Mucosa of descending colon (tissue), 3 donors: ENCODE data around the gene COL8A2. TPM values are rescaled to one million over a fixed set of nuclear protein-coding genes. Genes with fewer than 3 reads are reported as not detected.
A peak's percentile ranks its signal among the peaks of the same experiment; 100 is the strongest.

Source experiments
- ATAC-seq: fragments of 200-7000 bp; cut with Tn5 transposase; one replicate; pipeline ENCODE4 v1.9.1; 2020; ENCODE audit warnings: mild to moderate bottlenecking, moderate library complexity
- DNase-seq, 3 donors: peaks; one replicate each; pipeline ENCODE4 v3.0.0-alpha.2; 2020
- H3K36me3 ChIP-seq: fragments of 200-600 bp; one replicate; pipeline ENCODE4 v1.8.0; 2021; ENCODE audit warnings: low read depth, mild to moderate bottlenecking
- H3K4me1 ChIP-seq: fragments of 200-600 bp; one replicate; pipeline ENCODE4 v1.8.0; 2021; ENCODE audit warnings: low read depth, mild to moderate bottlenecking
- H3K4me3 ChIP-seq: fragments of 200-600 bp; one replicate; pipeline ENCODE4 v1.8.0; 2021; ENCODE audit warnings: mild to moderate bottlenecking
- H3K9me3 ChIP-seq: fragments of 200-600 bp; one replicate; pipeline ENCODE4 v1.8.0; 2021; ENCODE audit warnings: mild to moderate bottlenecking
- CTCF ChIP-seq: fragments of 200-600 bp; IDR thresholded peaks from one replicate; pipeline ENCODE4 v1.8.0; 2022; ENCODE audit warnings: antibody characterized with exemption, mild to moderate bottlenecking
- intact Hi-C, 2 donors: fragments of 100-400 bp; cut with DNase I in 1 of 2; cut with micrococcal nuclease in 1 of 2; formaldehyde crosslinking; loops; one replicate each; pipeline versions ENCODE4 v1.11.0 to v1.11.1; 2022; cut with DNase I, micrococcal nuclease
- total RNA-seq, 3 donors: library from RNA; stranded (reverse); fragmentation: NEBNext Ultra II Directional in 2 of 3; extraction: Animal tissue kit (Norgen Biotek cat#: 25700) in 2 of 3; gene quantifications; one replicate each; pipeline versions ENCODE4 v1.2.1 to v1.2.4, GENCODE V29; 2021 to 2023
- donor health status: DM: no; HTN: no; CAD: no; lungs with moderate emphysema.
- donor health status: DM: no; HTN: no; CAD: no.
- donor health status: DM: no; HTN: yes; CAD: no.

COL8A2 gene
- total RNA-seq, 3 donors from 2014 or later = 0.58 to 4.5 (median 1.5) TPM

DNA sequence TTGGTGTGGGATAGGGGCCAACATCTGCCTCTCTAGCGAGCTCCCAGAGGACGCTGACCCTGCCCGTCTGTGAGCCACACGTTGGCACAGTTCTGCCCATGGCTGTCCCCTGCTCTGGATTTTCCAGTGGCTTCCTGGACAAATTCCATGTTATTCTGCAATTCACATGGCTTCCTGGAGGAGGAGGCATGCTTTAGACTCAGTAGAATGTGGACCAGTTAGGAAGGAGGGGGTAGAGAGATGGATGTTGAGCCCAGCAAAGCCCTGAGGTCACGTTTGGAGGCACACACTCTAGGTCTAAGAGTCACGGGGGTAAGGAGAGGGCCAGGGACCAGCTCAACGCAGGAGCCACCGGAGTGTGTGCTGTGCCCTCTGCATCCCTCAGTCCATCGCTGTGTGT is 12.2 kb downstream of the COL8A2 start:
- no peak overlapping the region for H3K4me3 ChIP-seq
- ATAC-seq (no peak), DNase-seq (no peak)
- intact Hi-C loops = no loop called here
- TF ChIP-seq CTCF = no peak
- H3K36me3 ChIP-seq = no peaks in the 10 kb centered on the region
- H3K9me3 ChIP-seq = no peaks in the 10 kb centered on the region
- H3K4me1 ChIP-seq = no peaks in the 10 kb centered on the region

GRCh38 chr1:36111151-36111550 is 13.9 kb downstream of the COL8A2 start:
- no peaks in the 10 kb centered on the region for H3K4me1 ChIP-seq
- no peak overlapping the region for H3K4me3 ChIP-seq
- DNase-seq = no peak
- intact Hi-C loops = no loop called here
- no peak for TF ChIP-seq CTCF
- no peaks in the 10 kb centered on the region for H3K36me3 ChIP-seq
- no peak for ATAC-seq
- no peaks in the 10 kb centered on the region for H3K9me3 ChIP-seq

- Histone ChIP-seq H3K9me3 (no peaks in the 10 kb centered on the region), H3K4me3 (no peak overlapping the region), H3K36me3 (no peaks in the 10 kb centered on the region), H3K4me1 (no peaks in the 10 kb centered on the region)
- intact Hi-C loops = no loop called here
- no peak for DNase-seq
- TF ChIP-seq CTCF = no peak
- ATAC-seq = peak; percentile 64
Observed at GRCh38 chr1:36109041-36109679, 15.9 kb downstream of the COL8A2 start.

DNA sequence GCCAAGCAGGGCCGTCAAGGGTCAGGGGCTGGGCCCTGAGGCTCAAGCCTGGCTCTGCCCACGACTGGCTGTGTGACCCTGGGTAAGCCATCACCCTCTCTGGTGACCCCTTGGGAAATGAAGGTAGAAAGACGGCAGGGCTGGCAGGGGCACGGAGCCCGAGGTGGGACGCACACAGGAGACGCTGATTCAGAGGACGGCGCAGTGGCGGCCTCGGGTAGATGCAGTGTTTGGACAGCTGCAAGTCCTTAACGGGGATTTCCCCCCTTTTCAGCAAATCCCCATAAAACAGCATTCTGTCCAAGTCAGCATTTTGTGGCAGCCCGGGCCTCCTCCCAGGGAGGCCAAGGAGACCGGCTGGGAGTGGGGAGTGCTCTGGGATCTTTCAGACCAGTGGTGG is 16.7 kb downstream of the COL8A2 start:
- peak; percentile 39 for ATAC-seq
- no peak for TF ChIP-seq CTCF
- Histone ChIP-seq H3K9me3 (no peaks in the 10 kb centered on the region), H3K4me1 (no peaks in the 10 kb centered on the region), H3K4me3 (no peak overlapping the region), H3K36me3 (no peaks in the 10 kb centered on the region)
- no peak for DNase-seq
- intact Hi-C loops = no loop called here

- Histone ChIP-seq H3K9me3 (no peaks in the 10 kb centered on the region), H3K36me3 (no peaks in the 10 kb centered on the region), H3K4me3 (no peak overlapping the region), H3K4me1 (no peaks in the 10 kb centered on the region)
- DNase-seq = no peak
- intact Hi-C loops = no loop called here
- ATAC-seq = no peak
- no peak for TF ChIP-seq CTCF
Observed at GRCh38 chr1:36107394-36107793, 17.6 kb downstream of the COL8A2 start.

GRCh38 chr1:36106269-36106668 is 18.8 kb downstream of the COL8A2 start:
- Histone ChIP-seq H3K36me3 (no peaks in the 10 kb centered on the region), H3K4me3 (no peak overlapping the region), H3K4me1 (no peaks in the 10 kb centered on the region), H3K9me3 (no peaks in the 10 kb centered on the region)
- intact Hi-C loops = no loop called here
- ATAC-seq = no peak
- no peak for DNase-seq
- no peak for TF ChIP-seq CTCF
